GM12801 (cell line): Measurements from ENCODE around the gene GLIS1.

ENCODE experiments used
- TF ChIP-seq, protein P1 (sequence below): IDR thresholded peaks from one replicate; pipeline ENCODE4 v1.5.1; 2011; ENCODE audit warnings: control low read depth; ENCODE audit not compliant: insufficient read length; ENCODE audit errors: extremely low read depth

The GLIS1 gene

GRCh38 chr1:53576866-53577760, 161.9 kb downstream of the GLIS1 start:
- TF ChIP-seq, protein P1, sequence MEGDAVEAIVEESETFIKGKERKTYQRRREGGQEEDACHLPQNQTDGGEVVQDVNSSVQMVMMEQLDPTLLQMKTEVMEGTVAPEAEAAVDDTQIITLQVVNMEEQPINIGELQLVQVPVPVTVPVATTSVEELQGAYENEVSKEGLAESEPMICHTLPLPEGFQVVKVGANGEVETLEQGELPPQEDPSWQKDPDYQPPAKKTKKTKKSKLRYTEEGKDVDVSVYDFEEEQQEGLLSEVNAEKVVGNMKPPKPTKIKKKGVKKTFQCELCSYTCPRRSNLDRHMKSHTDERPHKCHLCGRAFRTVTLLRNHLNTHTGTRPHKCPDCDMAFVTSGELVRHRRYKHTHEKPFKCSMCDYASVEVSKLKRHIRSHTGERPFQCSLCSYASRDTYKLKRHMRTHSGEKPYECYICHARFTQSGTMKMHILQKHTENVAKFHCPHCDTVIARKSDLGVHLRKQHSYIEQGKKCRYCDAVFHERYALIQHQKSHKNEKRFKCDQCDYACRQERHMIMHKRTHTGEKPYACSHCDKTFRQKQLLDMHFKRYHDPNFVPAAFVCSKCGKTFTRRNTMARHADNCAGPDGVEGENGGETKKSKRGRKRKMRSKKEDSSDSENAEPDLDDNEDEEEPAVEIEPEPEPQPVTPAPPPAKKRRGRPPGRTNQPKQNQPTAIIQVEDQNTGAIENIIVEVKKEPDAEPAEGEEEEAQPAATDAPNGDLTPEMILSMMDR, result no peak

DNA sequence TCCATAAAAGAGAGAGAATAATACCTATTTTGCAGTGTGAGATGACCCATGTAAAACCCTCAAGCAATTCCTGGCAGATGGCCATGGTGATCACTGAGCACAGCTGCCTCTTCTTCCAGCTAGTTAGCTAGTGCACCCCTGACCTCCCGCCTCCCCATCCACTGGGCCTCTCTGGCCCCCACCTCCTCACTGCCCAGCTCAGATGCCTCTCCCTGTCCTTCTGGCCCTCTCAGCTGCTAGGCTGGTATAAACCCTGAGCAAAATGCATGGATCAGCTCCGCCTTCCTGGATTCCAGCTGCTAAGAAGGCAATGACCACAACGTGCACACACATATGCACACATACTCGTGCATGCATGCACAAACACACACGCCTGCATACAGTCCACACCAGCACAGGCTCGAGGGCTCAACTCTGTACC, 162.6 kb downstream of the GLIS1 start:
- TF ChIP-seq, protein P1, result no peak

GRCh38 chr1:53575955-53576320, 163.0 kb downstream of the GLIS1 start:
- TF ChIP-seq, protein P1, result no peak

GRCh38 chr1:53575141-53575954, 163.6 kb downstream of the GLIS1 start:
- TF ChIP-seq, protein P1, result no peak

GRCh38 chr1:53574621-53575020, 164.3 kb downstream of the GLIS1 start:
- TF ChIP-seq, protein P1, result no peak

- TF ChIP-seq, protein P1, result no peak
Observed at GRCh38 chr1:53573931-53574330, 165.0 kb downstream of the GLIS1 start.

GRCh38 chr1:53573522-53573921, 165.4 kb downstream of the GLIS1 start:
- TF ChIP-seq, protein P1, result no peak
